KBM-7 (cell line): ENCODE results near the gene SDK2.

Experiments used
- DNase-seq: peaks from one replicate; pipeline ENCODE4 v3.0.0-alpha.2; 2015
- in situ Hi-C: fragments of 300-500 bp; cut with MboI; formaldehyde crosslinking; loops from 2 replicates; pipeline ENCODE4 v1.14.3; 2020; ENCODE audit warnings: low sequenced_read_pairs, low pct_unique_long_range_greater_than_20kb, mixed read lengths

Gene SDK2

GRCh38 chr17:73376152-73376551, 268.1 kb downstream of the SDK2 start:
- DNase-seq = no peak
- in situ Hi-C loops = no loop called here

GRCh38 chr17:73371836-73372235, 272.4 kb downstream of the SDK2 start:
- in situ Hi-C loops = loop anchor here (25.0 kb wide), 3 partner anchors 110 to 810 kb away; partner anchors contain the start of gene CPSF4L
- peak; percentile 48 for DNase-seq

GRCh38 chr17:73371285-73371684, 273.0 kb downstream of the SDK2 start:
- no peak for DNase-seq
- in situ Hi-C loops = loop anchor here (25.0 kb wide), 3 partner anchors 109 to 809 kb away; partner anchors contain the start of gene CPSF4L

- peak; percentile 90 for DNase-seq
- in situ Hi-C loops = loop anchor here (25.0 kb wide), 3 partner anchors 108 to 808 kb away; partner anchors contain the start of gene CPSF4L
These were observed 274.3 kb downstream of the SDK2 start for GRCh38 chr17:73369817-73370490.

- no peak for DNase-seq
- in situ Hi-C loops = loop anchor here (25.0 kb wide), 3 partner anchors 107 to 807 kb away; partner anchors contain the start of gene CPSF4L
These were observed 275.1 kb downstream of the SDK2 start for GRCh38 chr17:73369111-73369521.

GRCh38 chr17:73368085-73368631, 276.1 kb downstream of the SDK2 start:
- in situ Hi-C loops = loop anchor here (25.0 kb wide), 3 partner anchors 106 to 806 kb away; partner anchors contain the start of gene CPSF4L

GRCh38 chr17:73365906-73366623, 278.2 kb downstream of the SDK2 start:
- in situ Hi-C loops = loop anchor here (25.0 kb wide), 3 partner anchors 104 to 804 kb away; partner anchors contain the start of gene CPSF4L
- no peak for DNase-seq

More at GRCh38 chr17:73368085-73368631, 276.1 kb downstream of the SDK2 start:
- no peak for DNase-seq

GRCh38 chr17:73365301-73365874, 278.9 kb downstream of the SDK2 start:
- no peak for DNase-seq
- in situ Hi-C loops = loop anchor here (25.0 kb wide), 3 partner anchors 103 to 803 kb away; partner anchors contain the start of gene CPSF4L

- in situ Hi-C loops = loop anchor here (25.0 kb wide), 3 partner anchors 102 to 802 kb away; partner anchors contain the start of gene CPSF4L
- no peak for DNase-seq
These were observed 280.1 kb downstream of the SDK2 start for GRCh38 chr17:73364155-73364522.

GRCh38 chr17:73363442-73364154, 280.6 kb downstream of the SDK2 start:
- no peak for DNase-seq
- in situ Hi-C loops = loop anchor here (25.0 kb wide), 3 partner anchors 101 to 801 kb away; partner anchors contain the start of gene CPSF4L

GRCh38 chr17:73362697-73363096, 281.5 kb downstream of the SDK2 start:
- no peak for DNase-seq
- in situ Hi-C loops = loop anchor here (25.0 kb wide), 3 partner anchors 100 to 800 kb away; partner anchors contain the start of gene CPSF4L

GRCh38 chr17:73360961-73361761, 283.1 kb downstream of the SDK2 start:
- in situ Hi-C loops = loop anchor here (25.0 kb wide), 3 partner anchors 99 to 799 kb away; partner anchors contain the start of gene CPSF4L
- DNase-seq = no peak

GRCh38 chr17:73359987-73360410, 284.2 kb downstream of the SDK2 start:
- in situ Hi-C loops = loop anchor here (25.0 kb wide), 3 partner anchors 98 to 798 kb away; partner anchors contain the start of gene CPSF4L
- DNase-seq = no peak

- in situ Hi-C loops = loop anchor here (25.0 kb wide), 3 partner anchors 97 to 797 kb away; partner anchors contain the start of gene CPSF4L
- DNase-seq = no peak
These were observed 284.9 kb downstream of the SDK2 start for GRCh38 chr17:73359352-73359751.

GRCh38 chr17:73358668-73359067, 285.6 kb downstream of the SDK2 start:
- DNase-seq = no peak
- in situ Hi-C loops = loop anchor here (25.0 kb wide), 3 partner anchors 96 to 796 kb away; partner anchors contain the start of gene CPSF4L

GRCh38 chr17:73357981-73358380, 286.3 kb downstream of the SDK2 start:
- in situ Hi-C loops = loop anchor here (25.0 kb wide), 3 partner anchors 96 to 796 kb away; partner anchors contain the start of gene CPSF4L
- DNase-seq = no peak

GRCh38 chr17:73357318-73357717, 286.9 kb downstream of the SDK2 start:
- no peak for DNase-seq
- in situ Hi-C loops = loop anchor here (25.0 kb wide), 3 partner anchors 95 to 795 kb away; partner anchors contain the start of gene CPSF4L
